ENCODE results near the gene PKHD1.
A peak's percentile ranks its signal among the peaks of the same experiment; 100 is the strongest.
"Not testable (repeated sequence)": the region's sequence is repeated elsewhere in the genome, so short reads cannot be mapped to it uniquely, and the experiment has no call there.

Gene PKHD1

GRCh38 chr6:51926125-51926524, 161.3 kb downstream of the PKHD1 start:
- no peak for DNase-seq

DNA sequence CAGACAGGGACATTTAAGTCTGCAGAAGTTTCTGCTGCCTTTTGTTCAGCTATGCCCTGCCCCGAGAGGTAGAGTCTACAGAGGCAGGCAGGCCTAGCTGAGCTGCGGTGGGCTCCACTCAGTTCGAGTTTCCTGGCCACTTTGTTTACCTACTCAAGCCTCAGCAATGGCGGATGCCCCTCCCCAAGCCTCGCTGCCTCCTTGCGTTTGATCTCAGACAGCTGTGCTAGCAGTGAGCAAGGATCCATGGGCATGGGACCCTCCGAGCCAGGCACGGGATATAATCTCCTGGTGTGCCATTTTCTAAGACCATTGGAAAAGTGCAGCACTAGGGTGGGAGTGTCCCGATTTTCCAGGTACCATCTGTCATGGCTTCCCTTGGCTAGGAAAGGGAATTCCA, 164.9 kb downstream of the PKHD1 start:
- not testable (repeated sequence) for DNase-seq

DNA sequence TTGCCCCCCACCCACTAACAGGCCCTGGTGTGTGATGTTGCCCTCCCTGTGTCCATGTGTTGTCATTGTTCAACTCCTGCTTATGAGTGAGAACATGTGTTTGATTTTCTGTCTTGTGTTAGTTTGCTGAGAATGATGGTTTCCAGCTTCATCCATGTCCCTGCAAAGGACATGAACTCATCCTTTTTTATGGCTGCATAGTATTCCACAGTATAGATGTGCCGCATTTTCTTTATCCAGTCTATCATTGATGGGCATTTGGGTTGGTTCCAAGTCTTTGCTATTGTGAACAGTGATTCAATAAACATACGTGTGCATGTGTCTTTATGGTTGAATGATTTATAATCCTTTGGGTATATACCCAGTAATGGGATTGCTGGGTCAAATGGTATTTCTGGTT, 169.1 kb downstream of the PKHD1 start:
- not testable (repeated sequence) for DNase-seq

GRCh38 chr6:51915098-51915497, 172.3 kb downstream of the PKHD1 start:
- no peak for DNase-seq

GRCh38 chr6:51913265-51913664, 174.1 kb downstream of the PKHD1 start:
- DNase-seq, result no peak

- DNase-seq, result no peak
These were observed 176.6 kb downstream of the PKHD1 start for GRCh38 chr6:51910851-51911250.

- DNase-seq, result no peak
These were observed 179.2 kb downstream of the PKHD1 start for GRCh38 chr6:51908243-51908642.

DNA sequence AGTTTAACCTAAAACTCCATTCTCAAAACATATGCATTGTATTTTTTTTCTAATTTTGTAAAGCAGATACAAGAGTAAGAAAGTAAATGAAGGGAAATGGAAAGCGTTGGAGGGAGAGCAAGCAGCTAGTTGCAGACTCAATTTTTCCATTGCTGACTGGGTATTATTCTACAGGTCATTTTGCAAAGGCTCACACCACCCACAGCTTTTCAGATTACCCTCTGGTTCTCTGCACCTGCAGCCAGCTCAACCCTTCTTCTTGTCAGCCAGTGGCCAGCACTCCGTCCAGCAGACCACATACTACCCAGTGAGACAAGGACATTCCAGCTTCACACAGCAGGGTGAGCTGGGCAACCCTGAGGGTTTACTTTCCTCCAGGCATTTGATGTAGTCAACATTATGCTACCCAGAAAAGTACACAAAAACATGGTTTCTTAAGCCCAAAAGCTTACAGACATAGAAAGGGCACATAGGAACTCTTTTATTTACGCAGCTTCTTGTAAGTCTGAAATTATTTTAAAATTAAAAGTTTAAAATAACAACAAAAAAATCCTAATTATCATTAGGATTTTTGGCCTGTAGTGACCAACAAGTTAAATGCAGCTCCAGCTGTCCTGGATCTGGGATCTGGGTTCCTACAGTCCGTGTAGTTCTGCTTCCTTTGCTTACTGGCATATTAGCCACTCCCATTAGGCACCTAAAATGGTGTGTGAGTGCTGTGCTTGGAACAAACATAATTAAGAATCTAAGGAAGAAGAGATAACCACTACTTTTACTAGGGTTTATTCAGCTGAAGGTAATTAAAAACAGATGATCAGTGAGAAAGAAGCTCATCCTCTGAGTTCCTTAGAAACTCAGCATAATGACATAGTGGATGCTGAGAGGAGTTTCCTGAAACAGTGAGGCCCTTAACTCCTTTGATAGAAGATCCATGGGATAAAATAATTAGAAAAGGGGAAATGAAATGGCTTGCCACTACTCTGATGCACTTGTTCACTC, 185.3 kb downstream of the PKHD1 start:
- DNase-seq, result no peak

GRCh38 chr6:51893366-51893765, 194.0 kb downstream of the PKHD1 start:
- DNase-seq, result no peak

DNA sequence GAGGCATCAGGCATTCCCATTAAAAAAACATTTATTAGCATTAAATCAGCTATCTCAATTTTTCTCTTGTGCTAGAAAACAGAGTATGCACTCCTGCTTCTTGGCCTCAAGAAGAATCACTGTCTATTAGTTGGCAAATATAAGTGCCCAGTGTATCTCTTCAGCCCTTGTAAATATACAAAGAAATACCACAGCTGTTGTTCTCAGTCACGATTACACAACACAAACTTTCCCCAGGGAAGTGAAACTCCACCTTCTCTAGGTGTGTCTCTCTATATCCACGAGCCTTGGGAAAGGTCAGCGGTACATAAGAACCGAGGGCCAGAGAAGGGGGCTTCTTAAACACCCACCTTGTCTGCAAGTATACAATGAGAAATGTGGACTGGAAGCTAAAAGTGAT, 194.7 kb downstream of the PKHD1 start:
- DNase-seq, result no peak

GRCh38 chr6:51892339-51892738, 195.1 kb downstream of the PKHD1 start:
- no peak for DNase-seq

- DNase-seq, result no peak
These were observed 195.6 kb downstream of the PKHD1 start for GRCh38 chr6:51891784-51892183.

GRCh38 chr6:51887859-51888258, 199.6 kb downstream of the PKHD1 start:
- no peak for DNase-seq

DNA sequence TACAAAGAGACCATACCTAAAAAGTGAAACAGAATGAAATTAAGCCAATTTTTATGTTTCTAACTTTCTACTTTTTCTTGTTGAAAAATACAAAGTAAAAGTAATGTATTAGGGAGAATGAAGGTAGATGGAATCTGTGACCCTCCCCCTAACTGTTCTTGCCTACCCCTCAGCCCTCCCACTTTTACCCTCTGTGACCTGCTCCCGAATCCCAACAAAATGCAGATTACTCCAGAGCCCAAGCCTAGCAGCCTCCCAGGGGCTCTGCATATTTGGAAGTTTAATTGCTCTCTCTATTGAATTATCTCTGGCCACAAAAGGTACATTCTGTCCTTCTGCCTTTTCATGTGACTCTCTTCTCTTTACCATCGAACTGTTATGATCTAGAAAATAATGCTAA, 201.5 kb downstream of the PKHD1 start:
- DNase-seq, result no peak

GRCh38 chr6:51868591-51869355, 218.6 kb downstream of the PKHD1 start:
- no peak for DNase-seq

DNA sequence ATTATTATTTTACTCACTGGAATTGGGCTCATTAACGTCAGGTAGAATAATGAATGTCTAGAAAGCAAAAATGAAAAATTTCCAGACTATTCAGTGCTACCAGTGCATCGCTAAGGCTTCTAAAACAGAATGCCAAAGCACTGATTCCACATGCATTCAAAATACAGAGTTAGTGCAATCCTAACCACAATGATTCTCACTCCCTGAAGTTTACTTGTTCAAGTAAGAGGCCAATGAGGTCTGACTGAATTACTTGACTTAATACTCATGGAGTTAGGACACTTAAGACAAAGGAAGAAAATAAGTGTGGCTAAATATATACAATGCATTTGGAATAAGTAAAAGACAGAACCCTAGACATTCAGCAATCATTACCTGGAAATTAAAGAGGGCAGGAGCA, 220.5 kb downstream of the PKHD1 start:
- no peak for DNase-seq

DNA sequence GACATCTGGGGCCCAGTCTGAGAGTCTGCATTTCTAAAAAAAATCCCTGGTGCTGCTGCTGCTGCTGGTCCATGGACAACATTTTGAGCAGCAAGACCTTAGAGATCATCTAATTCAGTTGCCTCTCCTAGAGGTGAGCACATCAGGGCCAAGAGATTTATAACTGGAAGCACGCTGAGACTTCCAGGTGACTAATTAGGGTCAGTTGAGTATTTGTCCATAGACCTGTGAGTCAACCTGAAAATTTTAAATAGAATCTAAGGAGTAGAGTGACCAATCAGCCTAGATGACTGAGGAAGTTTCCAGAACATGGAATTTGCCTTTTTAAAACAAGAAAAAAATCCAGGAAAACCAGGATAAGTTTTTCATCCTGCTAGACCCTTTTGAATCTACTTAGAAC, 221.4 kb downstream of the PKHD1 start:
- no peak for DNase-seq

DNA sequence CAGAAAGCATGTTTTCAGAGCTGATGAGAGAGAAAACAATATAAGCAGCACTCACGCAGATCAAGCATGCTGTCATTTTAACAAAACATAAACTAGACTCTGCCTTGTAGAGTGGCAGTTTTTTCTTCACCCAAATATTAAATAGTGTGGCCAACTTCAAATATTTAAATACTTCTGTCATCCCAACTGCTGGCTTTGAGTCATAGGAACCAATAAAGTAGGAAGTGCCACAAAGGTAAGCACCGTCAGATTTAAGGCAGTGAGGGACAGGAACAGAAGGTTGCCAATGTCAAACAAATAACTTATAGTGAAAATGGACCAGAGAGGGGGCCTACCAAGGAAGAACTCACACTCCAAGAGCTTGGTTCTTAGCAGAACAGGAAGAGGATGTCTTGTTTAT, 222.2 kb downstream of the PKHD1 start:
- DNase-seq, result no peak

- DNase-seq, result no peak
These were observed 230.3 kb downstream of the PKHD1 start for GRCh38 chr6:51857134-51857533.

DNA sequence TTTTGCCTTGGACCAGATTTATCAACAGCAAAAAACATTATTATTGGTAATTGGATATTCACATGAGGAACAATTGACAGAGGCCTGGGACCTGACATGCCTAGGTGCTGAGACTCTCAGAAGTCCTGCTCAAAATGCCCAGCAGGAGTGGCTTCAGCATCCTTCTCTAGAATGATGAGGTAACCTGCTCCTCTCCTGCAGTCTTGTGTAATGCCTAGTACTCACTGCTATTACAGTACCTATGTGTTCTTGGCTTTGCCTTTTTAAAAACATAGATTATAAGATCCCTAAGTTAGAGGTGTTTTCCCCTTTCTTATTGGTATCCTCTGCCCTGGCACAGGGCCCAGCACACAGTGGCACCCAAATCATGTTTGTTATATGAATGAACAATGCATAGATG, 230.9 kb downstream of the PKHD1 start:
- DNase-seq, result no peak

DNA sequence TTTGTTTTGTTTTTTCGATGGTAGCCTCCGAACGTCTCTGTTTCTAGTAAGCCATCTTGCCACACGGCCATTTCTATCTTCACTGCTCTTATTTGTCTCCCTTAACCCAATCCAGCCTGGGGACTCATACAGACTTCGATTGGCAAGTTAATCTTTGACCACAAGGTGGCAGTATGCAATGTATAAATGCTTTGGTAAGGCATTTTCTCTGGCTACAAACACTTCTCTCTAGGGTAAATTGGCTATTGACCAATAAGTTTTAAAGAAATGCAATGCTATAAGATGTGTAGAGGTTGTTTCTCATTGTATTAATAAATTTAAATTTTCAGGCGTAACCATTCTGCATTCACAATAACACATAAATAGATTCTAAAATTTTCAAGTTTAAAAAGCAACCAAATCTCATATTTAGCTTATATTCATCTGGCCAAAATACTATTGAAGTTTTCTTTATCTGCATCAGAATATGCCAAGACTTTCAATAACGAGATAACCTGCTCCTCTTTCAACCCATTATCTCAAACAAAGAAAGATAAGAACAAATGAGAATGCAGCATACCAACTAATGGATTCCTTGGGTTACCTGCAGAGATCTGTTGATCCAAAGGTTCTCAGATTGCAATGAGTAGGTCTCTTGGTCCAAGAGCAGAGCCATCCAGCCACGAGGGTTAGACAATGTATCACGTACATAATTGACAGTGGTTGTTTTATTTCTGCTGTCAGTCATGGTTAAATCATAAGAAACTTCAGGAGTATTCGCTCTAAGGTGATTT, 231.9 kb downstream of the PKHD1 start:
- peak; percentile 51 to 82 for DNase-seq

DNA sequence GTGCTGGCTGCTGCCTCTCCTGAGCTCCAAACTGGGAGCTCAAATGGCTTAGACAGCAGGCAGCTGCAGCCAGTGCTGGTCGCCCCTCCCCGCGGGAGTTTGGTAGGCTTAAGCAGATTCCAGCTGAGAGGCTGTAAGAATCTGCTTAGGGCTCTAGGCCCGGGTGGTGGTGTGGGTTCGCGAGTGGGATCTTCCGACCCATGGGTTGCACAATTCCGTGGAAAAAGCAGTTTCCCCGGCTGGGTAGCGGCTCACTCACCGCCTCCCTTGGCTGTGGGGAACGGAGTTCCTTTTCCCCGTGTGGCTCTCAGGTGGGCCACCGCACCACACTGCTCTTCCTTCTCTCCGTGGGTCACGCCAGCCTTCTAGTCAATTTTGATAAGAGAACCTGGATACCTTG, 232.5 kb downstream of the PKHD1 start:
- no peak for DNase-seq

- DNase-seq, result no peak
These were observed 233.1 kb downstream of the PKHD1 start for GRCh38 chr6:51854347-51854746.
